HG02759 (cell line): ENCODE data around the gene NSMCE1.
"Not testable (repeated sequence)": the region's sequence is repeated elsewhere in the genome, so short reads cannot be mapped to it uniquely, and the experiment has no call there.

Experiments used
- ATAC-seq: cut with Tn5 transposase; IDR thresholded peaks from one replicate; pipeline ENCODE4 v1.9.1; 2021; ENCODE audit warnings: mild to moderate bottlenecking, moderate library complexity; ENCODE audit not compliant: unreplicated experiment

The NSMCE1 gene

GRCh38 chr16:27220527-27220926, 48.0 kb downstream of the NSMCE1 start:
- ATAC-seq = no peak

GRCh38 chr16:27220120-27220519, 48.5 kb downstream of the NSMCE1 start:
- no peak for ATAC-seq

- no peak for ATAC-seq
Measured at GRCh38 chr16:27219161-27219560, 49.4 kb downstream of the NSMCE1 start.

- no peak for ATAC-seq
Measured at GRCh38 chr16:27218756-27219155, 49.8 kb downstream of the NSMCE1 start.

DNA sequence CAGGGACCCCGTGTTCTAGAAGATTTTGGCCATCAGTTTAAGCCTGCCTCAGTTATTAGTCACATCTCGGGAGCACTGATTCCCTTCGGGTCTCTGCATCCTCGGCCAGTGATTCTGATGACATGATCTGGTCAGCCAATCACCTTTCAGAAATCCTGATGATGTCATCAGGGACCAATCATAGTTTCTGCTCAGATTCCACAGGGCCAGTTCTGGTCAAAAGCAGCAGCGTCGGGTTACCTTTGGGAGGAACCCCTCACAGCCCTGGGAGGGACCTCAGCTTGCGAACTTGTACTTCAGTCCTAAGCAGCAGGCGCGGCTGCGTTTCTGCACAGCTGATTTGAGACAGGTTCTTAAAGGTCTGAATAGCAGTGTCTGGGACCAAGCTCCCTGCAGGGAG, 51.3 kb downstream of the NSMCE1 start:
- ATAC-seq = no peak

DNA sequence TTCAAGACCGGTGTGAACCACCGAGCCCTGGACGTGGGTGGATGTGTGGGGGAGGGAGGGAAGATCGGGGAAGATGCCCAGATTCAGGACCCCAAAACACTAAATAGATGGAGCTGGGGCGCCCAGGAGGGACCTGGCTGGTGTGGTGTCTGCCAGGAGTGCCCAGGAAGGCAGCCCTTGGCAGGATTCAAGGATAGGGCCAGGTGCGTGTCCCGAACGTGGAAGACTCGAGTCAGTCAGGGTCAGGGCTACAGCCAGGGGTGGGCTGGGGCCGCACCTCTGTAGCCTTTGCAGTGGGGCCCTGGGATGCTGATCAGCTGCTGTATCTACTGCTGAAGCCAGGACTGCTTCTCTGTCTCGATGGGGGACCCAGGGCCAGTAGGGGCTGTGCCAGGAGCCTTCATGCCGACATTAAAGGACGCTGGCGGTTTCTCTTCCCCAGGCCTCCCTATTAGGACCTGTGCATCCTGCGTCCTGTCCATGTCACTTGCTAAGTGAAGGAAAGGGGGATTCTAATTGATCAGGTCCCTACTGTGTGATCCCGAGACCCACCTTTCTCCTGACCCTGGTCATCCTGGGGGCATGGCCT, 52.2 kb downstream of the NSMCE1 start:
- ATAC-seq = no peak

GRCh38 chr16:27215660-27216059, 52.9 kb downstream of the NSMCE1 start:
- ATAC-seq = no peak

GRCh38 chr16:27214084-27214961, 54.2 kb downstream of the NSMCE1 start:
- ATAC-seq = no peak

GRCh38 chr16:27211026-27211425, 57.5 kb downstream of the NSMCE1 start:
- ATAC-seq = no peak

DNA sequence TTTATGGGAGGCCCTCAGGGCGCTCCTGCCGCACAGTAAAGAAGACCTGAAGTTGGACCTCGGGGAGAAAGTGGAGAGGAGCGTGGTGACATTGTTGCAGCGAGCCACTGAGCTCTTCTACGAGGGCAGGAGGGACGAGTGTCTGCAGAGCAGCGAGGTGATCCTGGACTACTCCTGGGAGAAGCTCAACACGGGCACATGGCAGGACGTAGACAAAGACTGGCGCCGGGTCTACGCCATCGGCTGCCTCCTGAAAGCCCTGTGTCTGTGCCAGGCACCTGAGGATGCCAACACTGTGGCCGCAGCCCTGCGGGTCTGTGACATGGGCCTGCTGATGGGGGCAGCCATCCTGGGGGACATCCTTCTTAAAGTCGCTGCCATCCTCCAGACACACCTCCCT, 58.4 kb downstream of the NSMCE1 start:
- ATAC-seq = no peak

GRCh38 chr16:27209591-27209990, 59.0 kb downstream of the NSMCE1 start:
- no peak for ATAC-seq

DNA sequence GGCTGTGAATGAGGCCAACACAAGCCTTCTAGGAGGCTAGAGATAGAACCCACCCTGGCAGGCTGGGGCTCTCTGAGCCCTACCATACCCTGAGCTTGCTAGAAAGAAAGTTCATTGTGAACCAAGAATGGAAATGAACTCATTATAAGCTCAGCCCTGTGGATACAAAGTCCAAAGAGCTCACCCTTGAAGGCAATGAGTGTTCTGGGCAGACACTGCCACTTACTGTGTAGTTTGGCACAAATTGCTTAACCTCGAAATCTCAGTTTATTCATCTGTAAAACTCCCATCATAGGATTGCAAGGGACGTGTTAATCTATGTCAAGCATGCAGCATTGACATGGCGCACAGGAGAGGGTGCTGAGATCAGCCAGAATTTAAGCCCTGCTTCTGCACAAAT, 59.8 kb downstream of the NSMCE1 start:
- no peak for ATAC-seq

DNA sequence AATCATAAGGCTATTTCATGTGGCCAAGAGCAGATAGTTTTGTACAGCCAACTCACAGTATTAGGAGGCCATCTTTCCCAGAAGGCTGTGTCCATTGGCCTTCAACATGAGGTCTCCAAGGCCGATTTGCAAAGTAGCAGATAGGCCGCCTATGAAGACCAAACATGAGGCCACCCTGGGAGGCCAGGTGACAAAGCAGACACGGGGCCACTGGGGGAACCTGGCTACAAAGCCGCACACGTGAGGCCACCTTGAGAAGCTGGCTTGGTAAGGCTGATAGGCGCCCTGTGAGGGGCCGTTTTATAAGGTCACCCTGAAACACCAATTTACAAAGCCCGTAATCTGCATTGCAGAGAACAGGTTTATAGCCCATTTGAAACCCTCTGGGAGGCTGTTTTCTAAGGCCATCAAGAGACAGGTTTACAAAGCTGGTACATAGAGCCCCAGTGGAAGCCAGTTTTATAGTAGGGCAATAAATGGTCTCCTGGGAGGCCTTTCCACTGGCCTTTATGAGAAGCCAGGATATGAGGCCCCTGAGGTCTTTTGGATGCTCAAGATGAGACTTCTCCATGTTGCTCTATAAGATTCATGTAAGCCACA, 60.4 kb downstream of the NSMCE1 start:
- ATAC-seq = no peak

GRCh38 chr16:27207121-27207520, 61.5 kb downstream of the NSMCE1 start:
- not testable (repeated sequence) for ATAC-seq

DNA sequence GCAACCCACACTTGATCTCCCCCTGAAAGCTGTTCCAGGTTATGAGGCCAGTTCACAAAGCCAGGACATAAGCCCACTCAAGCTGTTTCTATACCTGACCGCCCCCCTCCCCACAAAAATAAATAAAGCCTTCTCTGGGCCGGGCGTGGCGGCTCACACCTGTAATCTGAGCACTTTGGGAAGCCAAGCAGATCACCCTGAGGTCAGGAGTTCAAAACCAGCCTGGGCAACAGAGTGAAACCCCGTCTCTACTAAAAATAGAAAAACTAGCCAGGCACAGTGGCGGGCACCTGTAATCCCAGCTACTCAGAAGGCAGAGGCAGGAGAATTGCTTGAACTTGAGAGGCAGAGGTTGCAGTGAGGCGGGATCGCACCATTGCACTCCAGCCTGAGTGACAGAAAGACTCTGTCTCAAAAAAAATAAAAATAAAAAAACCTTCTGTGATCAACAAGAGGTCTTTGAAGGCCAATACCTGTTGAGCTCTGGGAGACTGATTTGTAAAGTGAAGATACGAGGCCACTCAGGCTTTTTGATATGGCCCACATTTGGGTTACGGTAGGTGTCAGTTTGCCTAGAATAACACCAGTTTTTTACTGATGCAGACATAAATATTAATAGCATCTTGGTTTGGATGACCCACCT, 63.0 kb downstream of the NSMCE1 start:
- no peak for ATAC-seq

- no peak for ATAC-seq
Measured at GRCh38 chr16:27204312-27204915, 64.2 kb downstream of the NSMCE1 start.

DNA sequence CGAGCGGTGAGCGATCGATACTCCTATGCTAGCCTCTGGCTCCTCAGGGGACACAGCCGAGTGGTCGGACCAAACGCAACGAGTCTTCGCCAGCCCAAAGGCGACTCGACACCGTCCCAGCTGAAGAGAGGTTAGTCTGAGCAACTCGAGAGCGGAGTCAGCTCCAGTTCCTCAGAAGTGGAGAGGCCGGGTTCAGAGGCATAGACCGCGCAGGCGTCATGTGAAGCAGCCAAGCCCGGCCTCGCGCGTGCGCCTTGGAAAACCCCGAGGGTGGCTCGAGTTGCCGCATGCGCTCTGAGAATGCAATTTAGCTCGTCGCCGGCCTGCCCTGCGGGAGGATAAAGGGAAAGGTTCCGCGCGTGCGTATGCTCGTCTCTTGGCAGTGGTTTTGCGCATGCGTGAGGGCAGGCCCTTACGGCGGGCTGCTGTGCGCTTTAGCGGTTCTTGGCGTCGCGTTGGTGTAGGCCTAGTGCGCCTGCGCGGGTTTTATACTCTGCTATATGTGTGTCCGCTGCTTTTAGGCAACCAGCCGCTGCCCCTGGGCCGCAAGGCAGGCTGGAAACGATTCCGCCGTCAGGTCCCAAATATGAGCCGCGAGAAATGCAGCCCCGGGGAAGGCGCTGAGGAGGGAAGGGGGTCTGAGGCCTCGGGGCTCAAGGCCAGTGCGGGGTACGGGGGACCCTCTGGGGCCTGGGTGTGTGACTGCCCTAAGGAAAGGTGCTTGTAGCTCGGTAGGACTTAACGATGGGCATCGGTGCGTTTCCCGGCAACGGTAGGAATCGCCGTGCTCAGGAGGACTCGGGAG, 64.9 kb downstream of the NSMCE1 start, which contains the start of gene KDM8:
KDM8 (plus strand) TSS at position 20 of the 805 bp plus-strand sequence. CDS start 6,598 bp downstream, outside the sequence.
- peak; percentile 85 for ATAC-seq

GRCh38 chr16:27202923-27203506, 65.6 kb downstream of the NSMCE1 start:
- peak; percentile 64 for ATAC-seq

- ATAC-seq = not testable (repeated sequence)
Measured at GRCh38 chr16:27200914-27201313, 67.7 kb downstream of the NSMCE1 start.

- ATAC-seq = peak; percentile 29
Measured at GRCh38 chr16:27199736-27200135, 68.8 kb downstream of the NSMCE1 start.
